ENCODE measurements around the gene GNB1L. TPM values are rescaled to one million over a fixed set of nuclear protein-coding genes. Genes with fewer than 3 reads are reported as not detected.

GNB1L gene
- total RNA-seq, 1 experiment from 2014 or later: 27.0 TPM

DNA sequence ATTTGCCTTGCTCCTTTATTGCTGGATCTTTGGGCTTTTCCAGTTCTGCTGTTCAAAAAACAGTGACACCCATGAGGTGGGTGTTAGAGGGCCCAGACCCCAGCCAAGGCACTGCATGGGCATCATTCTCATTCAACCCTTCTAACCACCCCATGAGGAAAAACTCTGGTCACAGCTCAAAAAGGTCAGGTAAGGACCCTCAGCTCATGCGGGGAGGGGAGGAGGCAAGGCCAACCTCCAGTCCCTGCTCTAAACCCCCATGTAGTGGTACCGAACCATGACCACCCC, 7.4 kb downstream of the GNB1L start:
- no peaks in the 10 kb centered on the region for H3K9me2 ChIP-seq (replicated peaks; ENCODE audit: low read length)
- no peak overlapping the region for H2AFZ ChIP-seq (ENCODE audit: low read length)
- TF ChIP-seq EZH2phosphoT487 (IDR thresholded peaks at IDR 0.05; ENCODE audit: borderline replicate concordance, low read length): no peak
- no peak for TF ChIP-seq EZH2 (IDR thresholded peaks at IDR 0.05; ENCODE audit: low read length, unreplicated experiment)
- TF ChIP-seq CTCF (conservative IDR thresholded peaks at IDR 0.05; ENCODE audit: low read depth, low read length): no peak
- no TSS peak for BruUV-seq (replicated peaks)
- peaks cover 10% of the 10 kb centered on the region for H4K20me1 ChIP-seq (ENCODE audit: low read length)
- H3K27me3 ChIP-seq (ENCODE audit: low read length): no peaks in the 10 kb centered on the region
- H3K27ac ChIP-seq (ENCODE audit: low read length): no peak overlapping the region
- ATAC-seq (no peak), DNase-seq (no peak)
- H3K36me3 ChIP-seq (ENCODE audit: low read depth, low read length): peaks cover 7% of the 10 kb centered on the region; the same call in 1 of the 2 replicates
- no peaks in the 10 kb centered on the region for H3F3A ChIP-seq (ENCODE audit: low read length, unreplicated experiment)
- H3K79me2 ChIP-seq (ENCODE audit: low read length): peaks cover 42% of the 10 kb centered on the region
- ChIA-PET POLR2A (ENCODE audit: unreplicated experiment) (no interaction called here), CTCF (no interaction called here)
- peaks cover 41% of the 10 kb centered on the region for H3K4me1 ChIP-seq (ENCODE audit: insufficient read depth, low read length)
- H3K9me3 ChIP-seq (ENCODE audit: low read length): no peaks in the 10 kb centered on the region
- H3K4me3 ChIP-seq (ENCODE audit: low read length): no peak overlapping the region
- intact Hi-C loops (cut with micrococcal nuclease): no loop called here
- no peak overlapping the region for H3K9ac ChIP-seq (ENCODE audit: low read length)
- no peak overlapping the region for H3K4me2 ChIP-seq (ENCODE audit: low read length)

GRCh38 chr22:19846620-19847344, 7.9 kb downstream of the GNB1L start:
- ChIA-PET CTCF (no interaction called here), POLR2A (ENCODE audit: unreplicated experiment) (no interaction called here)
- intact Hi-C loops (cut with micrococcal nuclease): no loop called here
- H3K4me2 ChIP-seq (ENCODE audit: low read length): no peak overlapping the region
- no TSS peak for BruUV-seq (replicated peaks)
- TF ChIP-seq CTCF (conservative IDR thresholded peaks at IDR 0.05; ENCODE audit: low read depth, low read length) (no peak), EZH2phosphoT487 (IDR thresholded peaks at IDR 0.05; ENCODE audit: borderline replicate concordance, low read length) (no peak), EZH2 (IDR thresholded peaks at IDR 0.05; ENCODE audit: low read length, unreplicated experiment) (no peak)
- no peak overlapping the region for H3K27ac ChIP-seq (ENCODE audit: low read length)
- H3K9me2 ChIP-seq (replicated peaks; ENCODE audit: low read length): no peaks in the 10 kb centered on the region
- no peak for DNase-seq
- no peak overlapping the region for H3K4me3 ChIP-seq (ENCODE audit: low read length)
- peaks cover 37% of the 10 kb centered on the region for H3K79me2 ChIP-seq (ENCODE audit: low read length)
- no peaks in the 10 kb centered on the region for H3K27me3 ChIP-seq (ENCODE audit: low read length)
- H4K20me1 ChIP-seq (ENCODE audit: low read length): peaks cover 5% of the 10 kb centered on the region; the same call in 1 of the 2 replicates
- H2AFZ ChIP-seq (ENCODE audit: low read length): no peak overlapping the region
- peaks cover 38% of the 10 kb centered on the region for H3K4me1 ChIP-seq (ENCODE audit: insufficient read depth, low read length)
- no peaks in the 10 kb centered on the region for H3F3A ChIP-seq (ENCODE audit: low read length, unreplicated experiment)
- H3K36me3 ChIP-seq (ENCODE audit: low read depth, low read length): peaks cover 2% of the 10 kb centered on the region; the same call in 1 of the 2 replicates
- H3K9ac ChIP-seq (ENCODE audit: low read length): no peak overlapping the region
- ATAC-seq: no peak
- no peaks in the 10 kb centered on the region for H3K9me3 ChIP-seq (ENCODE audit: low read length)

GRCh38 chr22:19845054-19845722, 9.5 kb downstream of the GNB1L start:
- Histone ChIP-seq H2AFZ (ENCODE audit: low read length) (no peak overlapping the region), H3K36me3 (ENCODE audit: low read depth, low read length) (no peaks in the 10 kb centered on the region), H3K4me2 (ENCODE audit: low read length) (no peak overlapping the region), H3K9ac (ENCODE audit: low read length) (no peak overlapping the region), H3K4me3 (ENCODE audit: low read length) (no peak overlapping the region), H3F3A (ENCODE audit: low read length, unreplicated experiment) (no peaks in the 10 kb centered on the region), H3K9me2 (replicated peaks; ENCODE audit: low read length) (no peaks in the 10 kb centered on the region), H3K79me2 (ENCODE audit: low read length) (peaks cover 21% of the 10 kb centered on the region), H3K4me1 (ENCODE audit: insufficient read depth, low read length) (peaks cover 23% of the 10 kb centered on the region), H3K27ac (ENCODE audit: low read length) (no peak overlapping the region), H3K27me3 (ENCODE audit: low read length) (no peaks in the 10 kb centered on the region), H4K20me1 (ENCODE audit: low read length) (0 out of 2 replicates have a peak, but pooled peaks cover 3% of the 10 kb centered on the region), H3K9me3 (ENCODE audit: low read length) (no peaks in the 10 kb centered on the region)
- TF ChIP-seq EZH2phosphoT487 (IDR thresholded peaks at IDR 0.05; ENCODE audit: borderline replicate concordance, low read length) (no peak), CTCF (conservative IDR thresholded peaks at IDR 0.05; ENCODE audit: low read depth, low read length) (no peak), EZH2 (IDR thresholded peaks at IDR 0.05; ENCODE audit: low read length, unreplicated experiment) (no peak)
- no TSS peak for BruUV-seq (replicated peaks)
- ATAC-seq: no peak
- CTCF ChIA-PET: no interaction called here
- POLR2A ChIA-PET (ENCODE audit: unreplicated experiment): no interaction called here
- intact Hi-C loops (cut with micrococcal nuclease): no loop called here
- DNase-seq: no peak
